ENCODE measurements around the gene CCDC157.

The CCDC157 gene

DNA sequence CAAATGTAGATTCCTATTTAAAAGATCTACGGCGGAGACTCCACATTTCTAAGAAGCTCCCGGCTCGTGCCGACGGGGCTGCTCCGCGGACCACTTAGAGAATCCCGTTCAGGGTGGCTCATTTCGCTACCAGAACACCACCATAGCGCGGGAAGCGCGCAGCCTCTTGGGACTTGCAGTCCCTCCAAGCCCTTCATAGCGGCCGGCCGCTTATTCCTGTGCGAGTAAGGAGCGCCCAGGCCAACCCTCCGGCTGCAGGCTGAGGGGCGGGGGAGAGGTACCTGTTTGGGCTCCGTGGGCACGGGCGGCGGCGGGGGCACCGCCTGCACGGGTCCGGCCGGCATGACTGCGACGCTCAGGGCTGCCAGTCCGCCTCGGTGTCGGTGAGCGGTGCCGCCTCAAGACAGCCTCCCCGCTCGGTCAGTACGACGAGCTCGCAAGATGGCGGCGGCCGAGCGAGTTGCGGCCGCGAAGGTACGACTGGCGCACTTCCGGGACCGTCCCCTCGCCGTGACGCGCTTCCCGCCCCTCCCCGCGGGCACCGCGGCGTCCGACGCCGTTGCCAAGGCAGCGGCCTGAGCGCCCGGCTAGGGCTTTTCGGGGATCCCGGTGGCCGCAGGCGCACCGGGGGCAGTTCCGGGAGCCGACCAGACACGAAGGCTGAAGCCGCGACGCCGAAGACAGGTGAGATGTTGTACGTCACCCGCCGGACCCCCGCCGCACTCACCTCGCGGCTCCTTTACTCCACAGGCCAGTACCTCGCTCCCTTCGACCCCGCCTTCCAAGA lies at the start of gene CCDC157, which contains the start of gene SF3A1:
Gene CCDC157, plus strand, starts transcription at position 559 of the 787 bp plus-strand sequence. CDS start 8,994 bp downstream, outside the sequence.
Gene SF3A1, minus strand, starts transcription at position 446 of the 787 bp plus-strand sequence. Its CDS starts 102 bp downstream, at position 344.
- peak; percentile 91 for DNase-seq (ENCODE audit: low spot score)

DNA sequence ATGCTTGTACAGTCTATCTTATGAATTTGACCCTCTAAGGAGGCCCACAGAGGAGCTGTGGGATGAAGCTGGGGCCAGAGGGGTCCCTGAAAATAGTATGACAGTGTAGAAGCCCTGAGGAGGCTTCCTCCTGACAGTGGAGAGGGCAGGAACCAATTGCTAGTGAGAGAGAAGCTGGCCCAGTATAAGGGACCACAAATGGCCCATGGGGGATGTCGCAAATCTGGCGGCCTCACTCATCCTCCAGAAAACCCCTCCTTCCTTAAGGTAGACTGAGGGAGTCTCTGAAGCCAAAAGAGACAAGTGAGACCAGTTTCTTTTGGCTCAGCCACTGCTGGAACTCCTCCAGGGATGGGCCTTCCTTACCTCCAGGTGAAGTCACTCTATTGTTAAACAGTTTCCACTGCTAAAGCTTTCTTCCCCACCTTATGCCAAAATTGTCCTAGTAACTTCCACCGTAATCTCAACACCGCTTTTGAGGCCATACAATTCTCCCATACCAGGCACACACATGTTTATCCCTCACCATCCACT lies 49.7 kb upstream of the CCDC157 start:
- DNase-seq (ENCODE audit: low spot score) = no peak

DNA sequence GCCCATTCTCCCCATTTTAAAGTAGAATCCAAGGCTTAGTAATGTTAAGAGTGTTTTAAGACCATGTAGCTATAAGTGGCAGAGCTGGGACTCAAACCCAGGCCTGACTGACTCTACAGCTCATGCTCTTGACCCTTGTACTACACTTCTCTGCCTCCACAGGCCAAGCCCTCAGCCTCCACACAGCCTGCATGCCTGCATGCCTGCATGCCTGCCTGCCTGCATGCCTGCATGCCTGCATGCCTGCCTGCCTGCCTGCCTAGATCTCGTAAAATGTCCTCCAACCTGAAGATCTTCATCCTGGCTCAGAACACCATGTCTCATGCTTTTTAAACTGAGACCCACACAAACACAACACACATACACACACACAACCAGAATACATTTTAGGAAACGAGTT lies 48.7 kb upstream of the CCDC157 start:
- no peak for DNase-seq (ENCODE audit: low spot score)

DNA sequence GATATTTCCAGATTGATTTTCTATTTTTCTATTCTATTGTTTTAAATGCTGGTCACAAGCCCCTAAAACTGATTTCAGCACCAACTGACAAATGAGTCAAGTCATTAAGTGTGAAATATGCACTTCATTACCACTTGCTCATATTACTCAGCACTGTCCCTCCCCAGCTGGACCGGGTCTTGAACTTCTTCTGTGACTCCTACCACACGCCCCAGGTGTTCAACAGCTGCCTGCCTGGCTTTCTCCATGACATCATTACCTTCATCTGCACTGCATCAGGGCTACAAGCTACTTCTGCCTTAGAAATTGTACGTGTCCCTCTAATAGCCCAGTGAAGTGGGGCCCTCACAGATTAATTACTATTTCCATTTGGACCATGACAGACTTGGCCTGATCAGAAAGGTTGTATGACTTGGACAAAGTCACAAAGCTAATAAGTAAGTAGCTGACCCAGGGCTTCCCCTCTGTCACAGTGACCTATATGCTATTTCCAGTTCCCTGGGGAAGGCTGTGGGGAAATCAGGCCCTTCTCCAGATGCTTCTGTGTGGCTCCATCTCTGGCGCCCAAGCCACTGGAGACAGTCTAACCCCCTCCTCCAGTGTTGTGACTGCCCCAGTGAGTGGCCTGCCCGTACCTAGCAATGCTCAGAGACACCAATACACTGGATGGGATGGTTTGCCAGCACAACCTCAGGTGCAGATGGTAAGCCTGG lies 48.1 kb upstream of the CCDC157 start:
- DNase-seq (ENCODE audit: low spot score) = no peak

DNA sequence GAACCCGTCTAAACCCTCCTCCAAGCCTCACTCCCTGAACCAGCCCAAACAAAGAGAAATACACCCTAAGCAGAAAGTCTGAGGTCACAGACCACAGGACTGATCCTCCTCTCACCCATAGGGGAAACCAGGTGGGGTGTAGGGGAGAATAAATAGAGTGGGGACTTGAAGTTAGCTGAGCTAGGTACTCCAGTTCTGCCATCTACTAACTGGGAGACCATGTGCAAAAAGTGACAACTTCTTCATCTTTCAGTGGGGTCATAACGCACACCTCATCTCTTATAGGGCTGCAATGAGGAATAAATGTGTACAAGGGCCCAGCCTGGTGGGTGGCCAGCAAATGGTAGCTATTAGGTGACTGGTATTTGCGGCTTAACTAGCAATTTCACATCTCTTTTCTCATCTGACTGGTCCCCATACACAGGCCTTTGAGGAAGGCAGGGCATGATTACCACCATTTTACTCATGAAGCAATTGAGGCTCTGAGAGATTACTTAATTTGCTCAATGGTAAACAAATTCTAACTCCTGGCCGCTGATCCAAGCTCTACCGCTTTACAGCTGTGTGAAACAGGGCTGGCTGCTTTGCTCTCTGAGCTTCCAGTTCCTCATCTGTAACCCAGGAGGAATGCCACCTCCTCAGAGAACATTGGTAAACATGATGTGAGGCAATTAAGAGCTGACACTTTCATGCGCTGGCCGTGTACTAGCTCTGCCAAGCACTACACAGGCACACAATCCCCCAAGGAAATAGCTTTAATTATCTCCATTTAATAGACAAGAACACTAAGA lies 46.7 kb upstream of the CCDC157 start:
- no peak for DNase-seq (ENCODE audit: low spot score)

DNA sequence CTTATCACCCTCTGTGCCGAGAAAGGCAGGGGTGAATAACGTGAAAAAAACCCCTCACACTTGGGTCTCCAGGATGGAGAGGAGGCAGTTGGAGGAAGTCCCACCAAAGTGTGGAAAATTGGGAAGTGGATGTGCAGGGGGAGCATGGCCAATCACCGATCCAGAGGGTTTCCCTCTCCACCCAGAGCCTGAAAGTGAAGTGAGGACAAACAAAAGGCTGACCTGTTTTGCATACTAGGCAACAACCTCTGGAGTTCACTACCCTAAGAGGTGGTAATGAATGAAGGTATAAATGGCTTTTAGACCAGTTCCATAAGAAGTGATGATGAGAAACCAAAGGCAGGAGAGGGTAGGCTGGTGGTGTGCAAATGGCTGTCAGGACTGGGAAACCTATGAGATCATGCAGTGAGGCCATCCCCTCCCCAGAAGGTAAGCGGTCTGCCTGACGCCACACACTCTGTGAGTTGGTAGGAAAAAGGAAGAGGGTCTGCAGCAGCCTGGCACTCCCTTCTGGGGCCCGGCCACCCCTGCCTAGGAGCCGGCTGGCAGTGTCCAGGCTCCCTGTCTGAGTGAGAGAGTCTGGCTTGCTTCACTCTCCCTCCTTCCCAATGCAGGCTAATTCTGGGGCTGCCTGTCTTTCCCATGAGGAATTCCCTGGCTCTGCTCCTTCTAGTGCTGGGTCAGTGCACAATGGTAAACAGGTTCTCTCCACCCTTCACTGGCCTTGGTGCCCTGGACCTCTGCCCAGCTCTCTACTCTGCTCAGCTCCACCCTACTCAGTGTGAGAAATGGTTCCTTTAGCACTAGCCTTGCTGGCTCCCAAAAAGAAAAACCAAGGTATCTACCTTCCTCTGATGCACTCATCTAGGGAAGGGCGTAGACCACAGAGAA lies 45.7 kb upstream of the CCDC157 start:
- DNase-seq (ENCODE audit: low spot score) = no peak

DNA sequence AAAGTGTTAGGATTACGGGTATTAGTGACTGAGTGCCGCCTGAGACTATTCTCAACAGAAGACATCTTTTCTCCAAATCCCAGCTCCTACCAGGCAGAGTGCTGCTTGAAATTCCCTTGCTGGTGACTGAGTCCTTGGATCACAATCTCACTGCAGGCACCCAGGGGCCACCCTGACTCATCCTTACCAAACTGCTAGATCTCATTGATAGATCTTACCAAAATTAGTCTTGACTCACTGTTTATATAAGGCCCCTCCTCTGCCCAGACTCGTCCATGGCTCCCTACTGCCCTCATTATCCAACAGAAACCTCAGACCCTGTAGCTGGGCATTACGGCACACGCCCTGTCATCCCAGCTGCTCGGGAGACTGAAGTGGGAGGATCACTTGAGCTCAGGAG lies 44.8 kb upstream of the CCDC157 start:
- DNase-seq (ENCODE audit: low spot score) = no peak

DNA sequence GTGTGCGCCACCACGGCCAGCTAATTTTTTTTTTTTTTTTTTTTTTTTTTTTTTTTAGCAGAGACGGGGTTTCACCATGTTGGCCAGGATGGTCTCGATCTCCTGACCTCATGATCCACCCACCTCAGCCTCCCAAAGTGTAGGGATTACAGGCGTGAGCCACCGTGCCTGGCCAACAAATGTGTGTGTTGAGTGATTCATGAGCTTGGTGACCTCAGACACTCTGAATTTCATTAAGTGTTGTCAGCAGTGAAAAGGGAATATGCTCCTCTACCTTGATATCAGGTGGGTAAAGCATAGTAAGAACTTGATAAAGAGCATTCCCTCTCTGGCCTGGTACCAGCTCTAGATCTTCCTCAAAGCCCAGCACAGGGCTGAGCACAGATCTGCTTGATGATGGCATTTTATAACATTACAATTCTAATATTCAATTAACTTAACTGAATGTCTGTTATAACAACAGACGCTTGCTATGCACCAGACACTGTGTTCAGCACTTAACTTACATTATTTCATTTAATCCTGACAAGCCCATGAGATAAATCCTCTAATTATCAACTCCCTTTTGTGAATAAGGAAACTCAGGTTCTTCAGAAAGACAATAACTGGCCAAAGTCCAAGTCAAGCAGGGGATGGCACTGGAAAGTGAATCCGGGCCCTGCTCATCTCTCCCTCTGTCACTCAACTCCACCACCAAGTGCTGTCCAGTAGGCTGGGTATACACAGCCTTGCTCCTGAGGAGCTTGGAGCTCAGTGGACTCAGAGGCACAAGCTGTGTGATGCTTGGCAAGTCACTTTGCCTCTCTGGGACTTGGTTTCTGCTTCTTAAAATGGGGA lies 43.1 kb upstream of the CCDC157 start:
- no peak for DNase-seq (ENCODE audit: low spot score)

DNA sequence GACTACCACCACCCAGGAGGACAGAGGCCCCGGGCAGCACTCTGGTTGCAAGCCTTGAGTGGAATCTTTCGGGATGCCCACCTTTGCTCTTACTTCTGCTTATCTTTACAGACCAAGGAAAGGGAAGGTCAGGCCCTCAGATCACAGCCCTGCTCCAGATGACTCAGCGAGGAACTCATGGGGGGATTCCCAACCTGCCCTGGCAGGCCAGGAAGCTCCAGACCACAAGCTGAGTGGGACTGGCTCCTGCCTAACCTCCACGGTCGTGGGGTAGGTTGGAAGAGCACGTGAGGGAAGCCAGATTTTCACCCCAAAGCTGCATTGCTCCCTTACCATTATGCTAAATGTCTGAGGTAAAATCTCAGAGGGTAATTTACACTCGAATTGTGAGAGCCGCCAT lies 41.9 kb upstream of the CCDC157 start:
- DNase-seq (ENCODE audit: low spot score) = no peak

DNA sequence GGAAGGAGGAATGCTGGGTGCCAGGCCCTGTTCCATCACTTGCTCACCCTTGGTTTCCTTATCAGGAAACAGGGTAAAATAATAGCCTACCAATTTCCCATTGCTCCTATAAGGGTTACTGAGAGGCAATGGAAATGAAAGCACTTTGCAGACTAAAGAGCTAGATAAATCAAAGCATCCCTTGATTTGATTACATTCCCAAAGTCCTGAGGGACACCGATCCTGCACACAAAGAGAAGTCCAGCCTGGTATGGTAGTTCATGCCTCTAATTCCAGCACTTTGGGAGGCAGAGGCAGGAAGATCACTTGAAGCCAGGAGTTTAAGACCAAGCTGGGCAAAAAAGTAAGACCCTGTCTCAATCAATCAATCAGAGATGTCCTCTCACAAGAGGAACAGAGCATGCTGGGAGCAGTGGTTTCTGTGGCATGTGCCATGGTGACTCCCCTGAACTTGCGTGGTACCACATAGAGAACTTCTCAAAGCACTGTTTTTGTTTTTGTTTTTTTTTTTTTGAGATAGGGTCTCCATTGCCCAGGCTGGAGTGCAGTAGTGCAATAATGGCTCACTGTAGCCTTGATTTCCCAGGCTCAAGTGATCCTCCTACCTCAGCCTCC lies 40.7 kb upstream of the CCDC157 start:
- no peak for DNase-seq (ENCODE audit: low spot score)

DNA sequence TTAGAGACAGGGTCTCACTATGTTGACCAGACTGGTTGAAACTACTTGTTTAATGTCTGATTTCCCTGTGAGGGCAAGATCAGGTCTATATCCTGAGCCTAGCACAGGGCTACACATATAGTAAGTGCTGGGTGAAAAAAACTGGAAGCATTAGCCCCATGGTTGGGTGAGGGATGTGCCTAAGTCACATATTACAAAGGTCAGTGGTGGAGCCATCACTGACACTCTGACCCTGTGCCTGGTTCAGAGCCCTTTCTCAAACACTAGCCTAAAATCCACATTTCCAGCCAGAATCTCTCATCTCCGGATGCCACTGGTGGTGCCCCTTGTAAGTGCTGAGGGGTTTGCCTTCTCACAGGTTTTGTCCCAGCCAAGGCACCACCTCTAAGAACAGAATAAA lies 39.0 kb upstream of the CCDC157 start:
- DNase-seq (ENCODE audit: low spot score) = no peak

DNA sequence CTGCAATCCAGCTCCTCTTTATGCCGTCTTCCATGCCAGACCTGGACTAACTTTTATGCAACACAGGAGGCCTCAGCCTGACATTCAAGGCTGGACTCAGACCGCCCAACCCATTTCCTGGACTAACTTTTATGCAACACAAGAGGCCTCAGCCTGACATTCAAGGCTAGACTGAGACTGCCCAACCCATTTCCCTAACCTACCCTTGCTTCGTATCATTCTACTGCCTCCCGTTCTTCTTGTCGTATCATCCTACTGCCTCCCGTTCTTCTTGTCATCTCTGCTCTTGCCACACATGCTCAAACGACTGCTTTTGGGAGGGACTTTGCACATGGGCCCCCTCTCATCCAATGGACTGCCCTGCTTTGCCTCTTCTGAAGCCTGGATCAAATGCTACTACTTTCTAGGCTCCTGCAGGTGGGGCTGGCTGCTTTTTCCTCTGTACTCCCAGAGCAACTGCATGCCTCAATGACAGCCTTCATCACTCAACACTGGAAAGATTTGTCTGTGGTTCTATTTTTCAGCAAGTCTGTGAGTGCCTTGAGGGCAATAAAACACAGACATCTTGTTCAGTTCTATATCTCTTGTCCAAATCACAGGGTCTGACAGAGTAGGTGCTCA lies 37.9 kb upstream of the CCDC157 start:
- DNase-seq (ENCODE audit: low spot score) = no peak

DNA sequence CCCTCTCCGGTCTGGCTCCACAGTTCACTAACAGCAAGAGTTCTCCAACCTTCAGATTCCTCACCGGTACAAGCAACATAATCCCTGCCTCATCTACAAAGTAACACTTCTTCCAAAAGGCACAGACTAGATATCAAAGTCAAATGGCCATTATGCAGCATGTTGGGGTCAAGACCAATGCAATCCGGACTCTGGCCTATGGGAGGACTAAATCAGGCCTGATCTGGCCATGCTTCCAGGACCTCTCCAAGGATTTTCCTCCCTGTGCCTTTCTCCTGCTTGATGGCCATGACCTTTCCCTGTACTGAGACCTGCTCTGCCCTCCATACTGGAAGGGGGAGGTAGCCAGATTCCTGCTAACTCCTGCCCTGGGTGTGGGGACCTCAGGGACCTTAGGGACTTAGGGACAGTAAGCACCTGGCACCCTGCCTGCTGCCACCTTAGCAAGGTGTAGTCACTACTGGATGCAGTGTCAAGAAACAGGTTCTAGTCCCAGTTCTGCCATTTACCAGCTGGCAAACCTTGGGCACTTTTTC lies 36.7 kb upstream of the CCDC157 start:
- no peak for DNase-seq (ENCODE audit: low spot score)

DNA sequence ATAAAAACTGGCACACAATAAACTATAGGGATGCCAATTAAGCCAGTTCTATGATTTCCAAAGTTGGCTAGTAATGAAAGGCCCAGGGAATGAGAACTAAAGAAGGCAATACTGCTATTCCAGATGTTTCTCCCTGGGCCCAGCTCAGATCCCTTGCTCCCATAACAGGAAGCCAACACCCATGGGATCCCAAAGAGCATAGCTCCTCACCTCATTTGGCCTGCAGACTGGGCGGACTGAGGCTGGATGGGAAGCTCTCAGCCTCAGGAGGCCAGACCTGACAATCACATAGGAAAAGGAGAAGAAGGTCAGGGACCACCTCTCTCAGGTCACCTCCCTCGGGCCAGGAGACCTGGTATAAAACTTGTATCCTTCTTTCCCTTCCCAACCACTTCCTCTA lies 35.3 kb upstream of the CCDC157 start:
- no peak for DNase-seq (ENCODE audit: low spot score)

DNA sequence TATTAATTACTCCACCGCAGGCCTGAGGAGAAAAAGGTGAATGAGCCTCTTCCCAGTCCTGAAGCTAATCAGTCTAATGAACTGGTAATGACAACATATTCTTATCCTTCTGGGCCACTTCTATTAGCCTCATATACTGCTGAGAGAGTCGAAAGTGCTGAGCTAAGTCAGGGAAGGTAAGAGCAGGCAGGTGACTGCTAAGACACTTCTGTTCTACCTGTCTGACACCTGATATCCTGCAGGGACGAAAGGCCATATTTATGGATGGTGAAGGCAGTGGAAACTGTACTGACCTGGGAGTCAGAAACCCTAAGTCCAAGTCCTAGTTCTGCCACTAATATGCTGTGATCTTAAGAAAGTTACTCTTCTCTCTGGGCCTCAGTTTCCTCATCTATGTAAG lies 33.6 kb upstream of the CCDC157 start:
- DNase-seq (ENCODE audit: low spot score) = no peak

DNA sequence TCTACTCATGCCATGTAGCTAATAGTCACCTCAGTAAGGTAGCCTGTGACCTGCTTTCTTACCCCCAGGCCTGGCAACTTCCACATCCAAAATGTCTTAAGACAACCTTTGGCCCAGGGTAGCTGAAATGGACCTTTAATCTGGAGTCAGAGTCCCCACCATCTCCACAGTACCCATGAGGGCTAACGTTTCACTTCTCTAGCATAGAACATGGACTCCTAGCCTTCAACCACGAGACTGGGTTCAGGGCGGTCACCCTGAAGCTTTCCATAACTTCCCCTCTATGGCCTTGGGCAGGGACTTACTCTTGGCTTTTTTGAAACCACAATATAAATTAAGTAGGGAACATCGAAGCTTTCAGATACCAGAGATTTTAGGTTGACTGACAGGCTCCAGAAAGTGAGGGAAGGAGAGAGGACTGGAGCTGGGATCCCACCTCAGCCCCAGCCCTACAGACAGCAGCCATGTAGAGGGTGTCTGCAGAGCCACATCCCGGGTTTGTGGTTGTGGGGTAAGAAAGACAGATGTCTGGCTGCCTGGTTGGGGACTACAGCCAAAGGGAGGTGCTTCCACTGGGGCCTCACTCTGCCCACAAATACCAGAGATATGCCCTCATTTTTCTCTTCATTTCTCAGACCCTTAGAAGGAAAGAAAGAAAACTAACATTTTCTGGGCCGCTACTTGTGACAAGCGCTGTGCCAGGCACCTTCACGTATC lies 32.6 kb upstream of the CCDC157 start:
- DNase-seq (ENCODE audit: low spot score) = no peak

DNA sequence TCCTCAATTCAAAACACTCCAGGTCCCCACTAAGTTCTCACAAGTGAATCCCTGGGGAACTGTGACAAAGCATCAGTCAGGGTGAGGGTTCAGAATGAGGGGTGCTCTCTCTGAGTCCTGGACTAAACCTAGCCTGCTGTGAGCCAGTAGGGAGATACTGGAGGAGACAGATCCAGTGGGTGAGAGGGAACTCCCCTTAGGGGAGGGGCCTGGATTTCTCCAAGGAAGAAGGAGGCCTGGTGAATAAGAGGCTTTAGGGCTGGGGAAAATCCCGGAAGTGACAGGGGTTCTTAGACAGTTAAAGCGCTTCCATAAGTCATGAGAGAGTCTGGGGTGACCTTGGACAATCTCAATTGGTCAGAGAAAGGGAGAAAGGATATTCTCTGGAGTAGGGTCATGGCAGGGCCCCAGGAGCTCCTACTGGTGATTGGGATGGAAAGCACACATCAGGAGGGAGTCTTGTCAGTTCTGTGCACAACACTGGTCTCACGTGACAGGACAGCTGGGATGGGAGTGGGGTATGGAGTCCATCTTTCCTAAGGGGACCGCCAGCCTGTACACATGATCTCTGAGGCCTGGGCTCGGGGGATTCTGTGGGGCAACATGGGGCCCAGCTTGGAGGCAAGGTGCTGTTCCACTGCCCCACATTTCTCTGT lies 31.6 kb upstream of the CCDC157 start:
- no peak for DNase-seq (ENCODE audit: low spot score)

DNA sequence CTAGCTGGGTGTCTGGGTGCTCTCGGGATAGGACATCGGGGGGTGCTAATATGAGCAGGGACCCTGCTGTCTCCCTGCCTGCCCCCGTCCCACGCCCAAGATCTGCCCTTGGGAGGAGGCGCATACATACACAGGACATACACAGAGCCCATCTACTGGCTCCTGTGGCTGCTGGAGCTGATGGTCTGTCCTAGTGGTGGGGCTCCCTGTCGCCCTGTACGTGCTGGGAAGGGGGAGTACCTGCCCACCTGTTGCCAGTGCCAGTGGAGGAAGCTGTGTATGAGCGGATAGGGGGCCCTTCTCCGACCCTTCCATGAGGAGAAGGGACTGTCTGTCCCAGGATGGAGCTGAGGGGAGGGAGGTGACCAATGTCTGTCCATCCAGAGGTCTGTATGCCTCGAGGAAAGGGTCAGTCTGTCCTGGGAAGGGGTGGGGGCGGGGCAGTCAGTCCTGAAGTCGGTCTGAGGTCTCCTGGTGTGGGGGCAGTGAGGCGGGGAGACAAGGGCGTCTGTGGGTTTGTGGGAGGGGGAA lies 31.0 kb upstream of the CCDC157 start:
- DNase-seq (ENCODE audit: low spot score) = no peak
